Measurements from ENCODE around the gene LTBP2.
A peak's percentile ranks its signal among the peaks of the same experiment; 100 is the strongest.

LTBP2 gene

DNA sequence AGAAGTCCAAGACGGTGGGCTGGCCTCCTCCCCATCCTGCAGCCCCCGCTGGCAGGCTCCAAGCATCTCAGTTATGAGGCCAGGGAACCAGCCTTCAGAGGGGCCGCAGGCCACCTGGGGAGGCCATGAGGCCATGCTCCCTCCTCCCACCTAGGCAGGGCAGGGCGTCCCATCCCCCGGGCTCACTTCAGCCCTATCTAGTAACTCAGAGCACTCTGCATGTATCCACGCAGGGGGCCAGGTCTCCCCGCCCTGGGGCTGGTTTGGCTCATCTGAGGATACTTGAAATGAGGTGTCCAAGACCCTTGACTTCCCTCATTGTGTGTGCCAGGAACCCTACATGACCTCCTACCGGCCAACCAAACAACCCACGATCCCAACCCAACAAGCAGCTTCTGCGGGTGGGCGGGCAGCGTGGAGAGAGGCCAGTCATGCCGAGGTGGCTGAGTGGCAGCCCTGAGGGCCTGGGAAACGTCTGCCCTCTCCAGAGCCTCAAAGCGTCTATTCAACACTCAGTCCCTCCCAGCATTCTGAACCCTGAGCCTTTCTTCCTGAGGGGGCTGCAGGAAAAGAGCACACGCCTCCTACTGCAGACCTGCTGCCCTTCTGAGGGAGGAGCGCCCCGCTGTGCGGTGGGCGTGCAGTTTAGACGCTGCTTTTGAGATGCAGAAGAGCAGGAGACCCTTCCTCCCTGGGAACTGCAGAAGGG lies 101.7 kb downstream of the LTBP2 start:
- DNase-seq (ENCODE audit: extremely low read depth in 1 of 2, low read depth in 1 of 2): no peak

DNA sequence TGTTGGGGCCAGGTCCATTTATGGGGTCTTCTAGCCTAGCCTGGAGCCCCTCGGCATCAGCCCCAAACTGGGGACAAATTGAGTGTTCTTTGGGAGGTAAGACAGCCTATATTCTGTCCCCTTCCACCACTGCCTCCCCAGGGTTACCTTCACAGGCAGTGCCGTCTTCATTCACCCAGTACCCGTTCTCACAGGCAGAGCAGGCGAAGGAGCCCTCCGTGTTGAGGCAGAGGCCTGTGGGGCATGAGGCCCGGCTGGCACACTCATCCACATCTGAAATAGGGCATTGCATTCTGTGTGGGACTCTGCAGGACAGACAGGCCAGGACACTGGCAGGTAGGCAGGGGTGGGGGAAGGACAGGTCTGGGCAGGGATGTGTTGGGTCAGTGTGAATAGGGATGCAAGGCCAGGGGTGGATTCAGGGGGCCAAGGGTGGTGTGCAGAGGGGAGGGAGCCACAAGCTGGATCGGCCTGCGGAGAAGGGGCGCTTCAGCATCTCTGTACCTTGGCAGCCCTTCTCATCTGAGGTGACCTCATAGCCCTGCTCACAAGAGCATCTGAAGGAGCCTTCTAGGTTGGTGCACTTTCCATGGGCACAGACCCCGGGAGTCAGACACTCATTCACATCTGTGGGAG lies 102.3 kb downstream of the LTBP2 start:
- no peak for DNase-seq (ENCODE audit: extremely low read depth in 1 of 2, low read depth in 1 of 2)

DNA sequence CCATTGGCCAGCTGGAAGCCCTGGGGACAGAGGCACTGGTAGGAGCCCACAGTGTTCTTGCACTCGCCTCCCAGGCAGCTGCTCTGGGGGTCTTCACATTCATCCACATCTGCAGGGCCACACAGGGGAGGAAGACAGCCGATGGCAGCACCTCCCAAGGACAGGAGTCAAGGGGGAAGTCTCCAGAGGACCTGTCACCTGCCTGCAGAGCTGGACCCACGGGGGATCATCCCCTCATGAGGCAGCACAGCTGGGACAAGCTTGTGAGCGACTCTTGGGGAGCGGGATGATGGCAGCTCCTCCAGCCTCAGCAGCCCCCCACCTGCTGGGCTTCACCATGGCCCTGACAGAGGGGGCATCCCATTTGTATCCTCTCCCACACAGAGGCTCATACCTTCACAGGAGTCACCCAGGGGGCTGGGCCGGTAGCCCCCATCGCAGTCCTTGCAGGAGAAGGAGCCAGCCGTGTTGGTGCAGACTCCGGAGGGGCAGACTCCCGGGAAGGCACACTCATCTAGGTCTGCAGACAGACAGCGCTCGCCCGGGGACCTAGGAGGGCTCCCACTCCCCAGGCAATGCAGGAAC lies 103.1 kb downstream of the LTBP2 start:
- DNase-seq (ENCODE audit: extremely low read depth in 1 of 2, low read depth in 1 of 2): no peak

DNA sequence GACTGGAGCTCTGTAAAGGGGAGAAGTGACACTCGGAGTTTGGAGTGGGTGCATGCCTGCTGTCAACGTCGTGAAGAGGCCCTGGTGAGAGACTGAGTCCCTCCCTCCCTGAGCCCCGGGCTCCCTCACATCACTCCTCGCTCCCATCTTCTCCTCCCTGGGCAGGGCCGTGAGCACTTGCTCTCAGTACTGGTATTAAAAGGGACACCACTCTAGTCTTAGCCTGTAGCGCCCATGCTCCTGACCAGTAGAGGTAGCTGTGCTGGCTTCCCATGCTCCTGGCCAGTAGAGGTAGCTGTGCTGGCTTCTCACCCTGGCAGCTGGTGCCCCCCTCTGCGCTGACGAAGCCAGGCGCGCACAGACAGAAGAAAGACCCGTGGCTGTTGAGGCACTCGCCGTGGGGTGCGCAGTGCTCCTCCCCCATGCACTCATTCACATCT lies 103.7 kb downstream of the LTBP2 start:
- no peak for DNase-seq (ENCODE audit: extremely low read depth in 1 of 2, low read depth in 1 of 2)

DNA sequence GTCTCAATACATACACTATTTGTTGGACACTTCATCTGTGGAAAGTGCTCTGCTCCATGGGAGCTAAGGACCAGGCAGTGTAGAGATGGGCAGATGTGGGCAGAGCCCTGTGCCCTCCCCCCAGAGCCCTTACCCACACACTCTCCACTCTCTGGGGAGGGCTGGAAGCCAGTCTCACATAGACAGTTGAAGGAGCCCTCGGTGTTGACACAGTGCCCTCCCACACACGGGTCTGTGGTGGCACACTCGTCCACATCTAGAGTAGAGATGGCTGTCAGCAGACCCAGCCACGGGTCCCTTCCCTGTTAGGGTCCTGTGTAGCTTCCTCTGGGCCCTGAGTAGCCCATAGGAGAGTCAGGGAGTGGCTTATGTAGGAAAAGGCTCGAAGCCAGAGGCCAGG lies 104.2 kb downstream of the LTBP2 start:
- no peak for DNase-seq (ENCODE audit: extremely low read depth in 1 of 2, low read depth in 1 of 2)

DNA sequence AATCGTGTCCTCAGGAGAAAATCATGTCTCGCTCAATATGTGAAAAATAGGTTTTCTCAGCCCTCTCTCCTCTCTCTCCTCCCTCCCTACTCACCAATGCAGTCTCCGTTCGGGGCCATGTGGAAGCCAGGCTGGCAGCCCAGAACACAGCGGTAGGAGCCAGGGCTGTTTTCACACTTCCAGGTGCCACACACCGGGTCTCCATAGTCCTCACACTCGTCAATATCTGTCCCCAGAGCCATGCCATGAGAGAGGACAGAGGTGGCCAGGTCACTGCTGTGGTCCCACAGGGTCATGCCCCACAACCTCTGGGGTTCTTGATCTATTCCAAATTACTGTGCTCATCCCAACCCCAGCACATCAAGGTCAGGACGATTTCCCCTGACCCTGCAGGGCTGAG lies 105.0 kb downstream of the LTBP2 start:
- no peak for DNase-seq (ENCODE audit: extremely low read depth in 1 of 2, low read depth in 1 of 2)

DNA sequence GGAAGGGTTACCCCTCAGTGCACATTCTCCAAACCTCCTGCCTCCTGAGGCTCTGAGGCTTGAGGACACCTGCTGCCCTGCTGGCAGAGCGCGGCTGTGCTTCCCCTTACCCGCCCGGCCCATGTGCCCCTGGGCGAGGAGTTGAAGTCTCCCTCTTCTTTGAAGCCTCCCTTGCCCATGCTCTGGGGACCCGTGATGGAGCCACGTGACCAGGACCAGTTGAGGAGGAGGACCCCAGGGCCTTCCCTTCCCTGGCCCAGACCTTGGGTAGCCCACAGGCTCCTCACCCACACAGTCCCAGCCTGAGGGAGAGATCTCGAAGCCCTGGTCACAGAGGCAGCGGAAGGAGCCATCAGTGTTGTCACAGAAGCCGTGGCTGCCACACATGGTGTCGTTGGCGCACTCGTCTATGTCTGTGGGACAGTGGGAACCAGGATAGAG lies 105.6 kb downstream of the LTBP2 start:
- no peak for DNase-seq (ENCODE audit: extremely low read depth in 1 of 2, low read depth in 1 of 2)

DNA sequence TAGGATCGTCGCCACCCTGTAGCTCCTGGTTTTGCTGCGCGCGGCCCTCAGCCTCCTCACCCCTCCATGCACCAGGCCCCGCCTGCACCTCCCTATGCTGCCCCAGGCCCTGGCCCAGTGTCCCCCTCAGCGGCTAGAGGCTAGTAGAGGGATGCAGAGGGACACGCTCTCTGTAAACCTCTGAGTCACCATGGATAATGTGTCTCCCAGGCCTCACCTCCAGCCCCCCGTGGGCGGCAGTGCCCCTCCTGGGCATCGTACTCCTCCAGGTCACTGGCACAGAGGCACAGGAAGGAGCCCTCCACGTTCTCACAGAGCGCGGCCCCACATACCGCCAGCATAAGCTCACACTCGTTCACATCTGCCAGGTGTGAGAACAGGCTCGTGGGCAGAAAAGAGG lies 106.2 kb downstream of the LTBP2 start:
- no peak for DNase-seq (ENCODE audit: extremely low read depth in 1 of 2, low read depth in 1 of 2)

DNA sequence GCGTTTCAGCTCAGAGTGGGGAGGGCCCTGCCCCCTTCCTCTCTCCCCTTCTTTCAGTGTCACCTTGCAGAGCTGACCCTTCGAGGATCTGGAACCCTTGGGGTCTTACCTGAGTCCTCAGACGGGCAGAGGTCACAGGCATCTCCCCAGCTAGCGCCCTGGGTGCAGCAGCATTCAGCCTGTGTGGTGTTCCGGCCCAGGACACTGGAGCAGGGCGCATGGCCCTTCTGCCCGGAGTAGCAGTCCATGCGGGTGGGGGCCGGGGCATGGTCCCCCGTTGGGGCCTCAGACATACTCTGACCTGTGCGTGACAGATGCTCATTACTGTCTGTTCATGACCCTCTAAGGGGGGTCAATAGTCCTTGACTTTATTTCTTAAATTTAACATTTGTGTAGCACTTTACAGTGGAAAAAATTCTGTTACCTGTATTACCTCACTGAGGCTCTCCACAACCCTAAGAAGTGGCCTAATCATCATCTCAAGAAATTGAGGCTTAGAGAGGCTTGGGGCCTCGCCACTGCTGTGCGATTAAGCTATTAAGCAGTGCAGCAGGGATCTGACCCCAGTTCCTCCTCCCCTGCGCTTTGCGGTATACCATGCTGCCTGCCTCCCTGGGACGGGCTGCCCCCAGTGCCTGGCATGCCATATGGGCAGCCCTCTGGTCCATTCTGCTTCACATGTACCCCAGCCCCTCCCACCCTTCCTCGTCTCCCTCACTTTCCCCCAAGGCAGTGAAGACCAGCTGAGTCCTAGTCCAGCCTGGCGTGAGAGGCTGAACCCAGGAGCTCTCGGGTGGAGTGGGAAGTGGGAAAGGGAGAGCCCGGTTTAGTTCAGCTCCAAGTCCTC lies 106.9 kb downstream of the LTBP2 start:
- DNase-seq (ENCODE audit: extremely low read depth in 1 of 2, low read depth in 1 of 2): no peak

DNA sequence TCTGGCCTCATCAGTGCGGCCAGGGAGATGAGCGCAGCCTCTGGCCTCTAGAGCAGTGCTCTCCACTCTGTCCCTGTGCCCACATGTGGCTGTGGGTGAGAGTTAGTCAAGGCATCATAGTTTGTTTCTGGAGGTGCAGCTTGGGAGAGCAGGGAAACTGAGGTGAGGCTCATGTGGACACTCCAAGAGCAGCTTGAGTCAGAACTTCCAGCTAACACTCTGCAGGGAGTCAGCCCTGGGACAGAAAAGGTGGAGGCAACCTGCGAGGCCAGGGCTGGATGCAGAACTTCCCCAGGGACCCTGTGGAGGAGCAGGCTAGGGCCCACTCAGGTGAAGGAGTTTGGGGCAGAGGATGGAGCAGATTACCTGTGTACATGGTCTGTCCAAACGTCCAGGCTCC lies 107.6 kb downstream of the LTBP2 start:
- DNase-seq (ENCODE audit: extremely low read depth in 1 of 2, low read depth in 1 of 2): no peak

DNA sequence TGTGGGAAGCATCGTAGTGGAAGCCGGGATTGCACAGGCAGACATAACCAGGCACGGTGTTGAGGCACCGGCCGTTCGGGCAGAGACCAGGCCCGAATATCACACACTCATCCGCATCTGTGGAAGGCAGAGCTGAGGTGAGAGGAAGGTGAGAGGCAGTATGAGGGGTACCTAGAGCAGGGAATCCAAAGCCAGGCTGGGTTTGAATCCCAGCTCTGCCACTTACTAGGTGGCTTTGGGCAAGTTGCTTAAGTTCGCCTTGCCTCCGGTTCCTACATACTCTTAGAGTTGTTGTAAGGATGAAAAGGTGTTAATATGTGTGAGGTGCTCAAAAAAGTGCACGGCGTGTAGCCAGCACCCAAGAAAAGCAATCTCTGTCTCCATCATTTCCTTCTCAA lies 108.1 kb downstream of the LTBP2 start:
- DNase-seq (ENCODE audit: extremely low read depth in 1 of 2, low read depth in 1 of 2): no peak

DNA sequence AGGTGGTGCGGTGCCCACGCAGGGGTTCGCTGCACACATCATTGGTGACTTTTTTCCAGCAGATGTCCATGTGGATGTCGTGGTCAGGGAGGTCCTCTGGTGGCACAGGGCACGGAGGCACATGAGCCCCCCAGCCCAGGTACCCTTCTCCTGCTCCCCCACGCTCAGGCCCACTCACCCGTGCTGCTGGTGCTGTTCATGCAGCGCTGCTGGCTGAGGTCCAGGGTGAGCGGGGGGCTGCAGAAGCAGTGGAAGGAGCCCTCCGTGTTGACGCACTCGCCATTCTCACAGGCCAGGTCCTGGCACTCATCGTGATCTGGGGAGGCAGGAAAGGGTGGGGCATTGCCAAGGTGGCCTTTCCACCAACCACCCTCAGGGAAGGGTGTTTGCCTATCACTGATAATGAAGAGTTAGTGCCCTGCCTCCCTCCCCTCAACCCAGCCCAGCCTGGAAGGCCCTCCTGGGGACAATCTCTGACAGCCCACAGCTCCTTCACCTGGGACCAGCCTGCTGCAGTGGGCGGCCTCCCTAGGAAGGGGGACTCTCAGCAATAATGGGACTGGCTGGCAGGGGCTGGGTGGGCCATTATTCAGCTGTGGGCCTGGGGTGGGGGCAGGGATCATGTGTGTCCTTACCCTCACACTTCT lies 108.6 kb downstream of the LTBP2 start:
- DNase-seq (ENCODE audit: extremely low read depth in 1 of 2, low read depth in 1 of 2): no peak

DNA sequence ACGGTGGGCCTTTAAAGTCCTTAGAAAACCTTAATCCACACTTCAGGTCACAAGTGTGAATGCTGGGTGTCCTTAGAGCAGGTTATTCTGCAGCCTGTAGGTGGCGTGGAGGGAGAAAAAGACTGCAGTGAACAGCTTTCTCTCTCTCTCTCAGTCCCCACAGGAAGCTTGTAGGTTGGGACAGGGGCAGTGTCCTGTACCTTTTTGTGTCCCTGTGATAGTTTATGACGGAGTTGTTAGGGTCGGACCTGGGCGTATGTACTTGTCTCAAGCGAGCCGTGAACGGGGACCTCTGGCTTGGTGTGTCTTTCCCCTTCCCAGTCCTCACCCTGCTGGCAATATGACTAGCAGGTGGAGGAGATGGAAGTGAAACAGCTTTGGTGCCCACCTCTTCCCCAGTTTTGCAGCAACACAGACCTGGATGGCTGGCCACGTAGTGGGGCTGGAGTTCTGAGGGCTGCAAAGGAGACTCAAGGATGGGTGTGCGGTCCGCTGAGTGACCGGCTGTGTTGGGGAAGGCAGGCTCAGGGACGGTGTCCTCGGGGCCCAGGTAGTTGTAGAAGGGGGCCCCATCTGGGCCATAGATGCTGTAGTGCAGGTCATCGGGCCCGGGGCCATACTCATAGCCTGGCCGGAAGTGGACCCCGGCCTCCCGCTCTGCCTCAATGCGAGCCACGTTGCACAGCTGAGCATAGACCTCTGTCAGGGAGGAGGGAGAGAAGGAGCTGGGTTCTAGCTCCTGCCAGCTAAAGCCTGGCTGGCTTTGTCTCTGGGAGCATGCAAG lies 109.6 kb downstream of the LTBP2 start:
- DNase-seq (ENCODE audit: extremely low read depth in 1 of 2, low read depth in 1 of 2): no peak

DNA sequence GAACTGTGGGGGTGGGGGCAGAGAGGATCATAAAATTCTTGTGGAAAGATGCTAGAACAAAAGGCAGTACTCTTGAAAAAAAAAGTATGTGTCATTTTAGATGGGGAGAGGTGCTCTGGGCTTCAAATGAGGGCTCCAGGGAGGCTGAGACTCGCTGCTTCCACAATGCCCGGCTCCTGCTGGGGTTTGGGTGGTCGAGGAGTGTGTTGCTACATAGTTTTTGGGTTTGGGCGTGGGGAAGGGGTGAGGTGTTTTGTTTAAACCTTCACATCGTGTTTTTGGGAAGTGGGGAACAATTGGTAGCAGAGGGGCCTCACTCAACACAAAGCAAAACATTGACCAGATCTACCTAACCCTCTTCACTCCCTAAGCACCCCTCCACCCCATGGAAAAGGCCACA lies 110.3 kb downstream of the LTBP2 start:
- no peak for DNase-seq (ENCODE audit: extremely low read depth in 1 of 2, low read depth in 1 of 2)

DNA sequence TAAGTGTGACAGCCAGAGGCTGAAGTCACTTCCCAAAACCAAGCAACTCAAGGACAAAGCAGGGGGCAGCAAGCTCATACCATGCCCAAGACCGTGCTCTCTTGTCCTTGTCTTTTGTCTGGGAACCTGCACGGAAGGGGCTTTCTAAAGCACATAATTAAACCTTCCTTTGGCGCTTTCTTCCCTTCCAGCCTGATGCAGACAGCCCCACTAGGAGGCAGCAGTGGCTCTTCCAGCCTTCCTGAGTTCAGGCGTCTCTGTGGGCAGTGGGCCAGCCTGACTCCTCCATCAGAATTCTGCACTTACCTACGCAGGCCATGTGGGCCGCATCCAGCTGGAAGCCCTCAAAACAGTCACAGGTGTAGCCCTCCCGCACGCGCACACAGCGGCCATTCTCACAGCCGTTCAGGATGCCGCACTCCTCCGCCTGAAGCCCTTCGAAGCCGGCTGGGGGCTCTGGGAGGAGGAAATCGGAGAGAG lies 110.9 kb downstream of the LTBP2 start:
- DNase-seq (ENCODE audit: extremely low read depth in 1 of 2, low read depth in 1 of 2): no peak

DNA sequence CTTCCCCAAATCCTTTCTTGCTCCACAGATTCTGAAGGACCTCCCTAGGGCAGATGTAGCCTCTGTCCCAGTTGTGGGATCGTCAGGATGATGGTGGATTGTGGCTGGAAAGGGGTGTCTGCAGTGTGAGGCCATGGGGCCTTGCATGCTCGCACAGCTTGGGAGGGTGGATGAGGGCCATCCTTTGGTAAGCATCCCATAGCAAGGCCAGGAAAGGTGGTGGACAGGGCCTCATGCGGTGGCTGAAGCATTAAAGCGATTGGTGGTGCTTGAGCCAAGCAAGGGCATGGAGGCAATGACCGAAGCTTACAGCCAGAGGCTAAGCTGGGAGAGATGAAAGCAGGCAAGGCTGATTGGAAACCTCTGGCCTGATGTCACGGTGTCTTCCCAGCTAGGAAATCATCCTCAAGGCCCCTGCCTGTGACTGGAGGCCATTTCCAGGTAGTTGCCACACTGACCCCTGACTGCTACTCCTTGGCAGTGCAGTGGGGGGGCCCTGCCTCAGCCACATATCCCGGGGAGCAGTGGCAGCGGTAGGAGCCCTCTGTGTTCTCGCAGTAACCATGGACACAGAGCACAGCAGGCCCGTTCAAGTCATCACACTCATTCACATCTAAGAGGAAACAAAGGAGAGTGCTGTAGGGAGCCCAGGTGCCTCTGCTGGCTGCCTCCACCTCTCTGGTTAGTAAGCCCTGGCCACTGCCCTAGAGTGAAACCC lies 111.5 kb downstream of the LTBP2 start:
- no peak for DNase-seq (ENCODE audit: extremely low read depth in 1 of 2, low read depth in 1 of 2)

DNA sequence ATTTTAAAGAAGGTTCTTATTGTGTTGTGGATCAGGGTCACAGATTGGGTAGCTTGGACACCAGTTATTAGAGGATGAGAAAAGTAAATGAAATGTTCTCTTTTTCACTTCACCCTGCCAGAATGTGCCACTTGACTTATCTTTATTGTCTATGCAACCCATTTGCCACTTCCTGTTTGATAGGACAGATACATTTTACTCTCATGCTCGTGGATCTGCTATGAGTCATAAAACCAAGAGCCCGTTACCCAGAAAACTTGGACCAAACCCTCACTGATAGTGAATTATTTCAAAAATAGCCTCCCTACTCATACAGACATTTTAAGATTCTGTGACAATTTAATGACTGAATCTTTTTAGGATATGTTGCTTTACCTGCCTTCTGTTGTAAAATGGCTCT lies 116.7 kb downstream of the LTBP2 start:
- DNase-seq (ENCODE audit: extremely low read depth in 1 of 2, low read depth in 1 of 2): no peak

DNA sequence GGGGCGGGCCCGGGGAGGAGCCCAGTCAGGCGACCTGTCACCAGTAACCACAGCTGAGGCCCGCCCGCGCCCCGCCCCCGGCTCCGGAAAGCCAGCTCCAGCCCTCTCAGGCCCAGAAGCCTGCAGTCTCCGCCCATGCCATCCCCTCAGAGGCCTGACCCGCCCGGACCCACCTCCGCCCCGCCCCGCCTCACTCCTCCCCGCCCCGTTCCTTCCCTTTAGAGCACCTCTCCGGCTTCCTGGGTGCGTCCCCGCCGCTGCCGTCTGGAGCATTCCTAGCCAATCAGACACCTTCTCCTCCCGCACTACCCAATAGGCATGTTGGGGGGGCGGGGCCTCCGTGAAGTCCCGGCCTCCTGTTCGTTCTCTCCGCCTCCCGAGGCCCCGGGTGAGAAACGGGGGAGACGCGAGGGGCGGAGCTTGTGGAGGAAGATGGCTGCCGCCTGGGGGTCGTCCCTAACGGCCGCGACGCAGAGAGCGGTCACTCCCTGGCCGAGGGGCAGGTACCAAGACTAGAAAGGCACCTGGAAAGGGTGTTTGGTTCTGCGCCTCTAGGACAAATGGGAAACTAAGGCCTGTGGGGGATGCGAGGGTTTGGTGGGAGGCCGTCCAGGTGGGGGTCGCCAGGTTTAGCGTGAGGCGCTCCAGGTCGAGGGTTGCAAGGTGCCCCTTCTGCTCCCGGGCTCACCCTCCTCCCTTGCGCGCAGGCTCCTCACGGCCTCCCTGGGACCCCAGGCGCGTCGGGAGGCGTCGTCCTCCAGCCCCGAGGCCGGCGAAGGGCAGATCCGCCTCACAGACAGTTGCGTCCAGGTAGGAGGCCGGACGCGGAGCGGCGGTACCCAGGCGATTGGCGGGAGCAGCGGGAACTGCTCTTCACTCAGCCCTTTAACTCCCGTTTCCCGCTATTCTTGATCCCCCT lies 118.4 kb downstream of the LTBP2 start, which contains the start of gene ISCA2:
TSS of gene ISCA2 (plus strand) at position 423 of the 919 bp plus-strand sequence. CDS start at position 433, 10 bp downstream.
- DNase-seq (ENCODE audit: extremely low read depth in 1 of 2, low read depth in 1 of 2): peak; percentile 100
